ENCODE measurements around the gene HHIPL2.

HHIPL2 gene

DNA sequence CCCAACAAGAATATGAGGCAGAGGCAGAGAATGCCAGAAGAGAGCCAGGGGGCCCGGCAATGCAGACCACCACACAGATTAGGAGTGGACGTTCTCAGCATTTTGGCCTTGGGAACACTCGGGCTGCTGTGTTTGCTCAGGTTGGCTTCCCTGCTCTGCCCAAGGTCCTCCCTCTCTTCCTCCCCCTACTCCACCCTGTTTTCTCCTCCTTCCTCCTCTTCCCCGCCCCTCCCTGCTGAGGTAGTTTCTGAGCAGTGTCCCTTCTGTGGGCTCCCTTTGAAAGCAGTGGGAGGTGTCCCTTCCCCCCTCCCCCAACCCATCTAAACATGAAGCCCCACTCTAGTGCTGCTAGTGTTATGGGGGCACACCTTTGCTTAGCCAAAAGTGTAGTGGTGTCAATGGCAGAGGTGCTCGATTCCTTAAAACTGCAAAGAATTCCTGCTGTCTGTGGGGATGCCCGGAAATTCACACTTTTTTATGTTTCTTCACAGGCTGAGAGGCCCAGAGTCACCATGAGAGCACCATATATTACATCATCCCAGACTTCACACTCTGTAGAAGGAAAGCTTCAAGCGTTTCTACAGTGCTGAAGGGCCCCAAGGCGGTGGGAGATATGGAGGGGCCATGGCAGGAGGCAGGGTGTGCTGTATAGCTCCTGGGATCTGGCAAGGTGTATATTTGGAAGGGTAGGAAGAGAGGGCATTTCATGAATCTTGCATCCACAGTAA is at the start of gene HHIPL2:
TSS of gene HHIPL2 (minus strand) at position 161 of the 728 bp plus-strand sequence. CDS start at position 101, 60 bp downstream.
- no peak for DNase-seq

GRCh38 chr1:222596696-222597095 is 48.8 kb upstream of the HHIPL2 start:
- no peak for DNase-seq

- no peak for DNase-seq
Observed at GRCh38 chr1:222594789-222595188, 46.9 kb upstream of the HHIPL2 start.

- DNase-seq, result peak; percentile 19
Observed at GRCh38 chr1:222592171-222592570, 44.3 kb upstream of the HHIPL2 start.

DNA sequence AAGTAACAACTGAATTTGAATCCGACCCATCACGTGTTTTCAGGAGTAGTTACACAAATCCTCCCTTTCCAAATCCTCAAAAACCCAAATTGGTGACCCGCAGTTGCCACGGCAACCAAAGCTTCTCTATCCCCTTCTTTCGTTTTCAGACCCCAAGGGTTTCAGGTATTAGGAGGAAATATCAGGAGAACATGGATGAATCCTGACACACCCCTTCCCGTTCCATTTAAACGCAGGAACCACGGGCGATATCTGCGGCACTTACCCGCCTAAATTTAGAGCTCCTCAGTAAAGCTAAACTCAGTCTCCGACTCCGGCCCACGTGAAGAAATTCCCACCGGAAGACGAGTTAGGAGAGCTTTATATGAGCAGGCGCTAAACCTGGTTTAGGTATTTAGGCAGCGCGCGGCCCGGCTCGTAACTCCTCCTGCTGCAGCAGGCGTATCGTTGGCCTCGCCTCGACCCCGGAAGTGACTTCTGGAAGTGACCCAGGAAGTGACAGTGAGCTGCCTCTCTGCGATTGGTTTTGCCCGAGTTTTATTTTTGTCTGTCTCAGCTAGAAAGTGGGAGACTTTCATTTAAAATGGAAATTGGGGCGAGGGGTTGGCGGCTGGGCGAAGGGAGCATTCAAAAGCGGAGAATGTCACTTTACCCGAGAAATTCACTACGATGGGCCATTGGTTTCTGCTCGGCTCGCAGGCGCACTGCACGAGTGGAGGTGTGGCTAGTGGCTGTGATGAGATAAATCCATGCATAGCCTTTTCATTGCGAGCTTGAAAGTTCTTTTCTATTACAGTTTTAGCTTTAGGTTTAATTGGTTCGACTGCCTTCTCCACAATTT is 41.8 kb upstream of the HHIPL2 start, which contains the start of gene TAF1A:
TSS of gene TAF1A (minus strand) at position 472 of the 841 bp plus-strand sequence.
- DNase-seq, result peak; percentile 85

DNA sequence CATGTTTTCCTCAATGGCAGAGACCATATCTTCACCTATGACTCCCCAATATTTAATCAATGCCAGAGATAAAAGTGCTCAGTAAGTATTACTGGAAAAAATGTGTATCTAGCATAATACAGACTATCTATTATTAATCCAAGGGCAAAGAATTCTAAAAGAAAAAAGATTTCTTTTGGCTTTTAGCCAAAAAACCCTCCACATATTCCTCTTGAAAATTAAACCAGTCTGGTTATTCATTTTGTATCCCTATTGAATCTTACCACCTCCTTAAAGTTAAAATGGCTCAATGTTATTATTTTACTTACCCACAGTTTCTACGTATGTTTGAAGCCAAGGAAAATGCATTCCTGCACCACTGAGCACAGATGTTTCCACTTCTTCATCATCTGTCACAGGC is 40.2 kb upstream of the HHIPL2 start:
- no peak for DNase-seq

DNA sequence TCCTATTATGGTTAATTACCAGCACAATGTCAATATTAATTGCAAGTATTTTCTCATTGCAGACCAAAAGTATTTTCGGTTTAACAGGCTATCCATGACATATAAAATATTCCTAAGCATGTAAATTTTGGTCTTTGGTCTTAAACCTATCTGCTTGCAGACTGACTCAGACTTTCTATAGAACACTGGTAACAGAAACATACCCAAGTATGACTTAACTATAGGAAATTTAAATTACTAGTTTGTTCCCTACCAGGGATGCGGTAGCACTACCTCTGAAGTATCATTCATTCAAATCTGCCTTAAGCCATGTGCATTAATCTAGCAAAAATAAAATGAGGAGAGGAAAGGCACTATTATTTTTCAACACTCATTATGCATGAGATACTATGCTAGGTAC is 38.9 kb upstream of the HHIPL2 start:
- DNase-seq, result no peak

GRCh38 chr1:222583079-222583478 is 35.2 kb upstream of the HHIPL2 start:
- DNase-seq, result no peak

- peak; percentile 64 for DNase-seq
Observed at GRCh38 chr1:222582099-222582774, 34.3 kb upstream of the HHIPL2 start.

- DNase-seq, result no peak
Observed at GRCh38 chr1:222579316-222579715, 31.4 kb upstream of the HHIPL2 start.

GRCh38 chr1:222570837-222571236 is 22.9 kb upstream of the HHIPL2 start:
- no peak for DNase-seq

DNA sequence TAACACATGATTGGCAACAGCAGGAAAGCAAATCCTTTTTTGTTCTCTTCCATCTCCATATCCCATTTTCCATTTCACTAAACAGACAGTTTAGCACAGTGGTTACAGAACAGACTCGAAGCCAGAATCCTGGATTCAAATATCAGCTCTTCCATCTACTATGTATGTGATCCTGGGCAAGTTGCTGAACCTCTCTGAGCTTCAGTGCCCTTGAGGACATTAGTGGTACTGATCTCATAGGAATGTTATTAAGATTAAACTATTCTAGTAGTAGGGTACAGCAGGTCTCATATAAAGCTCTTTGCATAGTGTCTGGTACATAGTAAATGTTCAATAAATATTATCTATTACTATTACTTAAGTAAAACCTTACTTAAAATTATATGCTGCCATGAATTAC is 13.8 kb upstream of the HHIPL2 start:
- DNase-seq, result no peak

DNA sequence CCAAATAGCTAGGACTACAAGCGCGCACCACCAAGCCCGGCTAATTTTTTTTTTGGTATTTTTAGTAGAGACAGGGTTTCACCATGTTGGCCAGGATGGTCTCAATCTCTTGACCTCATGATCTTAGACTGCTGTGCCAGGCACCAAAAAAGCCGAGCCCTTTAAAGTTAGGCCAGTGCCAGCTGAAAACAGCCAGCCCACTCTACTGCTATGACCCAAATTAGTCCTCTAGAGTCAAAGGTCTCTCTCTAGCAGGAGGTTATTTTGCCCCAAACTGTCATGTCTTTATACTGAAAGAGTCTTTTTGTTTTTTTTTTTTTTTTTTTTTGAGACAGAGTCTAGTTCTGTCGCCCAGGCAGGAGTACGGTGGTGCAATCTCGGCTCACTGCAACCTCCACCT is 9.7 kb upstream of the HHIPL2 start:
- no peak for DNase-seq

- no peak for DNase-seq
Observed at GRCh38 chr1:222557148-222557547, 9.2 kb upstream of the HHIPL2 start.

GRCh38 chr1:222555992-222556615 is 8.2 kb upstream of the HHIPL2 start:
- DNase-seq, result no peak

- DNase-seq, result no peak
Observed at GRCh38 chr1:222554177-222554576, 6.3 kb upstream of the HHIPL2 start.

- DNase-seq, result no peak
Observed at GRCh38 chr1:222552882-222553281, 5.0 kb upstream of the HHIPL2 start.

GRCh38 chr1:222547260-222547614 is 667 bp downstream of the HHIPL2 start:
- no peak for DNase-seq

DNA sequence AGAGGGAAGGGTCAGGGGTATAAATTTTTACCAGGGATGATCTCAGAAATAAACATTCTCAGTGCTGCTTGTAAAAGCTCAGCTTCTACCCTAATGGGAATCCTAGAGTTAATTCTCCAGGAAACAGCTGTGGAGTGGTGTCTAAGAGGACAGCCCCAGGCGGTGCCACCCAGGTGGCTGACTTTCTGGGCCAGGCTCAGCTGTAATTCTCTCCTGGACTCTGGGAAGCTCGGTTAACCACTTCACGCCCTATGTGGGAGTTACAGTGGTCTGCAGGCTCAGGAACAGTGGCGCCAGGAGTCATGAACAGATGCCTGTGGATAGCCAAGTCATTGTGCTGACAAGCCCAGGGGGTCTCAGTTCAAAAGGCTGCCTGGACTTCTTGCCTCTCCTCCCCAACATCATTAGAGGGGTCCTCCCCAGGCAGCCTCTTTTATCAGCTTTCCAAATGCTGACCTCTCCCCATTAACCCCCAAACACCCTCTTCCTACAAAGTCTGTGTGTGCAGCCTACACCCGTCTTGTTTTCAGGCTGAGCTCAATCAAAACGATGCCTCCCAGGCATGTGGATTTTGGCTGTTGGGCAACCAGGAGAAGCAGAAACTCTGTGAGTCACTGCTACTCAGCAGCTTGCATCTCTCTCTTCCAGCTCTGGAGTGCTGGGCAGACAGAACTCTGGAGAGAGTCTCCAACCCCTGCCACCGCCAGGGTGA is 1.2 kb downstream of the HHIPL2 start:
- DNase-seq, result peak; percentile 68

GRCh38 chr1:222546091-222546490 is 1.8 kb downstream of the HHIPL2 start:
- no peak for DNase-seq

DNA sequence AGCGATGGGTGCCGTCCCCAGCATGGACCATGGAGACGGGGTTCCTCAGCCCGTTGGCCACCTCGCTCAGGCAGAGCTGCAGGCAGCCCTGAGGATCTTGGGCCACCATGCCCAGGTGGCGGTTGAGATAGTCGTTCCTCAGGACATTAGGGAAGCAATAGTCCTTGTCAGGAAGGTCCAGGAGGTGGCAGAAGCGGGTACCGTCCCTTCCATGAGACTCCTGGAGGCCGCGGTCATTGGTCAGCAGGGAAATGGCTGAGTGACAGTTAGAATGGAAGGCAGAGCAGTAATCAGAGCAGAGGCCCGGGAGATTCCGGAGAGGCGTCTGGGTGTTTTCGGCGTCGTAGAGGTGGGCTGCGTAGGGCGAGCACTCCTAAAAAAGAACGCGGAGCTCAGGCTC is 4.1 kb downstream of the HHIPL2 start:
- no peak for DNase-seq

GRCh38 chr1:222540598-222540995 is 7.3 kb downstream of the HHIPL2 start:
- DNase-seq, result no peak
